Lower leg skin (tissue), 4 donors: Measurements from ENCODE around the gene STAT2. TPM values are rescaled to one million over a fixed set of nuclear protein-coding genes. Genes with fewer than 3 reads are reported as not detected.

ENCODE experiments used
- DNase-seq, 2 donors: peaks; one replicate each; pipeline ENCODE4 v3.0.0-alpha.2; 2019; ENCODE audit warnings: low spot score in 2 of 2
- H3K4me3 ChIP-seq: fragments of 200-600 bp; sonication (generic); 2 replicates; pipeline ENCODE4 v1.5.1; 2017; ENCODE audit warnings: mild to moderate bottlenecking, low read depth; ENCODE audit not compliant: poor library complexity, severe bottlenecking
- CTCF ChIP-seq, 3 donors: fragments of 450-650 bp; IDR thresholded peaks; one replicate each; pipeline ENCODE4 v1.5.1; 2016; ENCODE audit warnings: antibody characterized with exemption in 3 of 3, mild to moderate bottlenecking in 3 of 3, moderate library complexity in 2 of 3
- POLR2A ChIP-seq, 2 donors: fragments of 450-650 bp; IDR thresholded peaks; one replicate each; pipeline ENCODE4 v1.6.1; 2016 to 2017; ENCODE audit warnings: antibody characterized with exemption in 2 of 2, mild to moderate bottlenecking in 1 of 2, moderate library complexity in 1 of 2
- WGBS, 2 donors: methylation state at CpG; one replicate each; pipeline ENCODE4 v1.1.5; 2018; 5-methylcytosine and 5-hydroxymethylcytosine counted together
- intact Hi-C: fragments of 100-400 bp; cut with DNase I; formaldehyde crosslinking; loops from one replicate; pipeline ENCODE4 v1.15.0; 2023; ENCODE audit warnings: low total_unique reads
- total RNA-seq, 4 donors: library from RNA; depleted of rRNA; stranded (reverse); fragments of >200 nt; gene quantifications; one replicate each; pipeline ENCODE4 v1.1.0, GENCODE V29; 2016

STAT2 gene
- total RNA-seq, 4 donors from 2014 or later = 60.8 to 98.4 (median 92.5) TPM

GRCh38 chr12:56333679-56334489 is 26.0 kb downstream of the STAT2 start, which contains the start of gene PAN2:
Gene PAN2, minus strand, starts transcription at chr12:56334000. Its CDS starts 906 bp downstream, at chr12:56333094.
- DNase-seq = peak; percentile 96 to 99
- H3K4me3 ChIP-seq = peak within 1 kb of the TSS; percentile 39
- peak in 1 of 2 donors; percentile 66 for TF ChIP-seq POLR2A (IDR thresholded peaks at IDR 0.05)
- TF ChIP-seq CTCF (IDR thresholded peaks at IDR 0.05) = no peak
- WGBS, 2 donors = 0 to 1% methylated on average over 41 to 45 of the region's 45 CpGs
- intact Hi-C loops = no loop called here

- DNase-seq = no peak
- peak overlapping the region; percentile 21 for H3K4me3 ChIP-seq
- intact Hi-C loops = no loop called here
- 19% methylated on average over 8 of the region's 8 CpGs for WGBS, 2 donors
- no peak for TF ChIP-seq CTCF (IDR thresholded peaks at IDR 0.05)
- TF ChIP-seq POLR2A (IDR thresholded peaks at IDR 0.05) = no peak
Measured at GRCh38 chr12:56333197-56333678, 26.7 kb downstream of the STAT2 start.

- intact Hi-C loops = no loop called here
- WGBS, 2 donors = 94 to 95% methylated on average over 11 of the region's 11 CpGs
- no peak overlapping the region for H3K4me3 ChIP-seq
- TF ChIP-seq CTCF (IDR thresholded peaks at IDR 0.05) = no peak
- no peak for TF ChIP-seq POLR2A (IDR thresholded peaks at IDR 0.05)
- DNase-seq = no peak
Measured at GRCh38 chr12:56332512-56333196, 27.3 kb downstream of the STAT2 start.

GRCh38 chr12:56330936-56331490 is 28.9 kb downstream of the STAT2 start:
- no peak for DNase-seq
- WGBS, 2 donors = 94 to 96% methylated on average over 7 of the region's 7 CpGs
- TF ChIP-seq CTCF (IDR thresholded peaks at IDR 0.05) = no peak
- no peak for TF ChIP-seq POLR2A (IDR thresholded peaks at IDR 0.05)
- H3K4me3 ChIP-seq = no peak overlapping the region
- intact Hi-C loops = no loop called here

- no peak overlapping the region for H3K4me3 ChIP-seq
- intact Hi-C loops = no loop called here
- no peak for DNase-seq
- 80 to 85% methylated on average over 6 of the region's 6 CpGs for WGBS, 2 donors
- TF ChIP-seq POLR2A (IDR thresholded peaks at IDR 0.05) = no peak
- no peak for TF ChIP-seq CTCF (IDR thresholded peaks at IDR 0.05)
Measured at GRCh38 chr12:56326533-56326932, 33.4 kb downstream of the STAT2 start.
